ENCODE results near the gene EXT2. TPM values are rescaled to one million over a fixed set of nuclear protein-coding genes. Genes with fewer than 3 reads are reported as not detected.

Gene EXT2
- total RNA-seq, 1 donor from 2014 or later, result 95.6 TPM

Other genes starting within 250 kb of the EXT2 start
- 67.7 and 78.0 TPM in 2 replicates for gene ALKBH3, start 214.8 kb upstream of the EXT2 start, total RNA-seq
- 0.26 TPM in 2 replicates for gene C11orf96, start 153.0 kb upstream of the EXT2 start, total RNA-seq
- not detected in 2 replicates for gene ACCSL, start 47.7 kb upstream of the EXT2 start, total RNA-seq
- 3.6 and 7.9 TPM in 2 replicates for gene ACCS, start 29.4 kb upstream of the EXT2 start, total RNA-seq
- under 0.01 TPM in 1 of 2 replicates, not detected in the other for gene ALX4, start 214.5 kb downstream of the EXT2 start, total RNA-seq